Activated CD8-positive, alpha-beta T cell treated with anti-CD3 and anti-CD28 coated beads for 36 hours (primary cell): Measurements from ENCODE around the gene HLA-DQA1. TPM values are rescaled to one million over a fixed set of nuclear protein-coding genes. Genes with fewer than 3 reads are reported as not detected.

Experiments used
- ATAC-seq: fragments of 200-7000 bp; cut with Tn5 transposase; one replicate; pipeline ENCODE4 v1.10.0; 2021; ENCODE audit warnings: mild to moderate bottlenecking, moderate library complexity
- CTCF ChIA-PET: fragments of 350-600 bp; sonication (Branson Sonifier 250); formaldehyde crosslinking; loops from one replicate; lab custom pipeline; 2021; ENCODE audit warnings: antibody characterized with exemption; lab: Charles Lee
- POLR2A ChIA-PET: fragments of 350-600 bp; sonication (Branson Sonifier 250); formaldehyde crosslinking; loops from one replicate; lab custom pipeline; 2021; ENCODE audit warnings: antibody characterized with exemption; lab: Charles Lee
- DNase-seq: peaks from one replicate; pipeline ENCODE4 v3.0.0-alpha.2; 2020
- H3K27ac Mint-ChIP-seq: one replicate; pipeline ENCODE4 v1.8.0; 2021; ENCODE audit warnings: mild to moderate bottlenecking, mixed read lengths
- H3K27me3 Mint-ChIP-seq: one replicate; pipeline ENCODE4 v1.8.0; 2021; ENCODE audit warnings: mixed read lengths
- H3K36me3 Mint-ChIP-seq: one replicate; pipeline ENCODE4 v1.8.0; 2021; ENCODE audit warnings: low read depth, mixed read lengths
- H3K4me1 Mint-ChIP-seq: one replicate; pipeline ENCODE4 v1.8.0; 2021; ENCODE audit warnings: low read depth, mixed read lengths
- H3K4me3 Mint-ChIP-seq: one replicate; pipeline ENCODE4 v1.8.0; 2021; ENCODE audit warnings: mild to moderate bottlenecking, moderate library complexity, mixed read lengths
- H3K9me3 Mint-ChIP-seq: one replicate; pipeline ENCODE4 v1.8.0; 2021; ENCODE audit warnings: mixed read lengths
- intact Hi-C: fragments of 100-400 bp; cut with micrococcal nuclease; formaldehyde crosslinking; loops from one replicate; pipeline ENCODE4 v1.10.0; 2022
- total RNA-seq, 2 experiments: library from RNA; stranded (reverse); gene quantifications; one replicate each; pipeline ENCODE4 v1.2.3, GENCODE V29; 2021
- TF ChIP-seq, protein P1 (sequence below): fragments of 200-600 bp; IDR thresholded peaks from one replicate; pipeline ENCODE4 v1.8.0; 2022; ENCODE audit warnings: antibody characterized with exemption, mild to moderate bottlenecking

HLA-DQA1 gene
- total RNA-seq, 2 experiments from 2014 or later = 3.4 to 3.9 TPM

DNA sequence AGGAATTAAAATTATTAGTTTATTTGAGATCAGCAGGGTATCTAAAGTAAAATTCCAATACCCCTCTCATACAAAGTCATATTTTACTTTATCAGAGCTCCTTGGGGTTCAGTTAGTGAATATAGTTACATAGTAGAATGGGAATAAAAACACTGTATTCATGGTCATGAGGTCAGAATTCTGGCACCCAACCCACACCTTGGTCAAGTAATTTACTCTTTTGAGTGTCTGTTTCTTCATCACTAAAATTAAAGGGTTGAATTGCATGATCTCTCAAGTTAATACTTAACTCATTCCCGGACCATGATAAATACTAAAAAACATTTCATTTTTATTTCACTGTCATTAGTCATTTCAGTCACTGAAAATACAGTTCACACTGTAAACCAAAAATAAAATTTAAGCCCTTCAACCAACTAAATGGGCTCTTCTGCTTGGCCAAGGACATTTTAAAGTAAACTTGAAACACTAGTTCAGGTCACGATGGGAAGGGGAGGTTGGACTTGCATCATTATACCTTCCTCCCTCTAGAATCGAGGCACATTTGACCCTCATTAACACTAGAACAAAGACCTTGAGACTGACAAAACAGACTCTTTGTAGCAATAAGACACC, 26.4 kb upstream of the HLA-DQA1 start:
- CTCF ChIA-PET = interaction anchor here (1.1 kb wide), 1 partner anchor 89 kb away, joined by 4 read pairs; no protein-coding TSS in a partner anchor
- ATAC-seq = no peak
- intact Hi-C loops = no loop called here
- Mint-ChIP-seq H3K4me3 (no peak overlapping the region), H3K4me1 (peaks cover 12% of the 10 kb centered on the region), H3K27me3 (peaks cover 2% of the 10 kb centered on the region), H3K27ac (peak overlapping the region; percentile 11), H3K36me3 (no peaks in the 10 kb centered on the region), H3K9me3 (no peaks in the 10 kb centered on the region)
- POLR2A ChIA-PET = interaction anchor here (0.6 to 1.4 kb wide), 2 partner anchors 11 to 12 kb away, joined by 3 read pairs; no protein-coding TSS in a partner anchor
- DNase-seq = no peak
- TF ChIP-seq, protein P1, sequence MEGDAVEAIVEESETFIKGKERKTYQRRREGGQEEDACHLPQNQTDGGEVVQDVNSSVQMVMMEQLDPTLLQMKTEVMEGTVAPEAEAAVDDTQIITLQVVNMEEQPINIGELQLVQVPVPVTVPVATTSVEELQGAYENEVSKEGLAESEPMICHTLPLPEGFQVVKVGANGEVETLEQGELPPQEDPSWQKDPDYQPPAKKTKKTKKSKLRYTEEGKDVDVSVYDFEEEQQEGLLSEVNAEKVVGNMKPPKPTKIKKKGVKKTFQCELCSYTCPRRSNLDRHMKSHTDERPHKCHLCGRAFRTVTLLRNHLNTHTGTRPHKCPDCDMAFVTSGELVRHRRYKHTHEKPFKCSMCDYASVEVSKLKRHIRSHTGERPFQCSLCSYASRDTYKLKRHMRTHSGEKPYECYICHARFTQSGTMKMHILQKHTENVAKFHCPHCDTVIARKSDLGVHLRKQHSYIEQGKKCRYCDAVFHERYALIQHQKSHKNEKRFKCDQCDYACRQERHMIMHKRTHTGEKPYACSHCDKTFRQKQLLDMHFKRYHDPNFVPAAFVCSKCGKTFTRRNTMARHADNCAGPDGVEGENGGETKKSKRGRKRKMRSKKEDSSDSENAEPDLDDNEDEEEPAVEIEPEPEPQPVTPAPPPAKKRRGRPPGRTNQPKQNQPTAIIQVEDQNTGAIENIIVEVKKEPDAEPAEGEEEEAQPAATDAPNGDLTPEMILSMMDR = no peak

DNA sequence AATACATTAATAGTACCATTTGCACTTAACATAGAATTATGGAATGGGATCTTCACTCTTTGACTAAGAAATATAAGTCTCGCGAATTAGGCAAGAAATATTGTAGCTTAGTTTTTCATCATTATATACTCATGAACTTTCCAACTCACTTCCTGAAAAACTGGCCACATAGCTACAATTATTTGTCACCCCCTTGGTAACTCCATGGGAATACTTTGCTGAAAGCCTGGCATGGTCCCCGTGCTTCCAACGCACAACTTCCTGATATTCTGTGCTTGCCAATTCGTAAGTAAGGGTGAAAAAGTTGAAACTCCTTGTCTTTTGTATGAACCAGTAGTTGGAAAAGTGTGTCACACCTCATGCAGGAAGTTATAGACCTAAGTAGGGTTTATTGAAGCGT, 23.7 kb upstream of the HLA-DQA1 start:
- CTCF ChIA-PET = no interaction called here
- H3K27me3 Mint-ChIP-seq = peaks cover 2% of the 10 kb centered on the region
- TF ChIP-seq, protein P1 = no peak
- POLR2A ChIA-PET = interaction anchor here (1.2 kb wide), 1 partner anchor 10 kb away, joined by 4 read pairs; no protein-coding TSS in a partner anchor
- peaks cover 8% of the 10 kb centered on the region for H3K9me3 Mint-ChIP-seq
- H3K36me3 Mint-ChIP-seq = no peaks in the 10 kb centered on the region
- ATAC-seq (no peak), DNase-seq (no peak)
- no peak overlapping the region for H3K4me3 Mint-ChIP-seq
- no peak overlapping the region for H3K27ac Mint-ChIP-seq
- peaks cover 7% of the 10 kb centered on the region for H3K4me1 Mint-ChIP-seq
- intact Hi-C loops = no loop called here

DNA sequence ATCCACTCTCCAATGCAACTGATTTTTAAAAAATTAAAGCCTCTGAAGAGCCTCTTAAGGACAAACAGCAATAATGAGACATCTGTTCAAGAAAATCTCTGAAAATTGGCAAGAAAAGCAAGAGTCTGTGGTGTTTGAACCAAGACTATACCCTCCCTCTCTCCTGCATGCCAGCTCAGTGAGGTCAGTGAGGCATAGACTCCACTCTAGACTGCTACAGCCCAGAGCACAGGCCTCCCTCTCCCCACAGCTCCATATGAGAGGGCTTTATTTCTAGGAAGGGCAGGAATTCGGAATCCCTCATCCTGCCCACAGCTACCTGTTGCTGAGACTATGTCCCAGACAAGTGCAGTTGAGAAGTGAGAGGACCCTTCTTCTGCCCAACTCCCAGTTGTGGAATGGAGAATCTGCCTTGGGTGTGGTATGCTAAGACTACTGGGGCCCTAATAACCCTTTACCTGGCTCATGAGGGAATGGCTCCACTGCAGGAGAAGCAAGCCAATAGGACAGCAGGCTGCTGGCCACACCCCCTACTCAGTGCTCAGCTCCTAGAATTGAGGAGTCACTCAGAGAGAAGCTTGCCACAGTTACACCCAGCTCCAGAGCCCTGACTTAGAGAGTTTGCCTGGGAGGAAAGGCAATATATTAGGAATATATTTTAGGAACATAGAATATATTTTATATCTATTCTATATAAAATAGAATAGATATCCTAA, 22.7 kb upstream of the HLA-DQA1 start:
- no peak for ATAC-seq
- no peak for DNase-seq
- H3K36me3 Mint-ChIP-seq = no peaks in the 10 kb centered on the region
- H3K27ac Mint-ChIP-seq = no peak overlapping the region
- intact Hi-C loops = no loop called here
- H3K4me3 Mint-ChIP-seq = no peak overlapping the region
- ChIA-PET CTCF (interaction anchor here (2.1 kb wide), 1 partner anchor 171 kb away, joined by 6 read pairs; no protein-coding TSS in a partner anchor), POLR2A (no interaction called here)
- H3K4me1 Mint-ChIP-seq = peaks cover 7% of the 10 kb centered on the region
- TF ChIP-seq, protein P1 = no peak
- peaks cover 8% of the 10 kb centered on the region for H3K9me3 Mint-ChIP-seq
- H3K27me3 Mint-ChIP-seq = peaks cover 2% of the 10 kb centered on the region

DNA sequence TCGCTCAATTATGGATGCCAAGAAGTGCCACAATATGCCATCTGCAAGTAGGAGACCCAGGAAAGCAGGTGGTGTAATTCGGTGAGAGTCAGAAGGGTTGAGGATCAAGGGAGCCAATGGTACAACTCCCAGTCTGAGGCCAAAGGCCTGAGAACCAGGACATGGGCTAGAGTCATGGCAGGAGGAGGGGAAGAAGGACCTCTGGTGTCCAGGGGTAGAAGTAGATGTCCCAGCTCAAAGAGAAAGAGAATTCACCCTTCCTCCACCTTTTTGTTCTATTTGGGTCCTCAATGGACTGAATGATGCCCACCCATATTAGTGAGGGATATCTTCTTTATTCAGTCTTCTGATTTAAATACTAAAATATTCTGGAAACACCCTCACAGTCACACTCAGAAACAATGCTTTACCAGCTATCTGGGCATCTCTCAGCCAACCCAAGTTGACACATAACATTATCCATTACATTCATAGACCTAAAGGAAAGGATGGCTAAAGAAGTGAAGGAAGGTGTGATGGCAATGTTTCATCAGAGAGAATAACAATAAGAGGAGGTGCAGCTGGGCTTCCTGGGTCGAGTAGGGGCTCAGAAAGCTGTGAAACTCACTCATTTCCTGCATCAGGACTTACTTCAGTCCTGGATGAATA, 21.2 kb upstream of the HLA-DQA1 start:
- intact Hi-C loops = no loop called here
- no peak for ATAC-seq
- peaks cover 8% of the 10 kb centered on the region for H3K4me1 Mint-ChIP-seq
- no peak overlapping the region for H3K27ac Mint-ChIP-seq
- no peak for DNase-seq
- no peaks in the 10 kb centered on the region for H3K36me3 Mint-ChIP-seq
- H3K9me3 Mint-ChIP-seq = peaks cover 8% of the 10 kb centered on the region
- TF ChIP-seq, protein P1 = no peak
- CTCF ChIA-PET = interaction anchor here (2.1 kb wide), 1 partner anchor 170 kb away, joined by 6 read pairs; no protein-coding TSS in a partner anchor
- no peak overlapping the region for H3K4me3 Mint-ChIP-seq
- peaks cover 2% of the 10 kb centered on the region for H3K27me3 Mint-ChIP-seq
- POLR2A ChIA-PET = no interaction called here
